A172 (cell line): ENCODE data around the gene BRI3BP. TPM values are rescaled to one million over a fixed set of nuclear protein-coding genes. Genes with fewer than 3 reads are reported as not detected.
"Not testable (repeated sequence)": the region's sequence is repeated elsewhere in the genome, so short reads cannot be mapped to it uniquely, and the experiment has no call there.

Experiments used
- DNase-seq: peaks from one replicate; pipeline ENCODE4 v3.0.0-alpha.2; 2015; ENCODE audit warnings: low spot score
- total RNA-seq: library from RNA; depleted of rRNA; stranded (reverse); fragments of >200 nt; shearing (Covaris generic); gene quantifications from 2 replicates; pipeline ENCODE4 v1.2.3, GENCODE V29; 2014

BRI3BP gene
- total RNA-seq, 1 experiment from 2014 or later = 18.6 TPM

- DNase-seq = no peak
Measured at GRCh38 chr12:124972211-124972610, 21.2 kb upstream of the BRI3BP start.

GRCh38 chr12:124975276-124975675, 18.2 kb upstream of the BRI3BP start:
- no peak for DNase-seq

GRCh38 chr12:124976999-124977398, 16.4 kb upstream of the BRI3BP start:
- no peak for DNase-seq

DNA sequence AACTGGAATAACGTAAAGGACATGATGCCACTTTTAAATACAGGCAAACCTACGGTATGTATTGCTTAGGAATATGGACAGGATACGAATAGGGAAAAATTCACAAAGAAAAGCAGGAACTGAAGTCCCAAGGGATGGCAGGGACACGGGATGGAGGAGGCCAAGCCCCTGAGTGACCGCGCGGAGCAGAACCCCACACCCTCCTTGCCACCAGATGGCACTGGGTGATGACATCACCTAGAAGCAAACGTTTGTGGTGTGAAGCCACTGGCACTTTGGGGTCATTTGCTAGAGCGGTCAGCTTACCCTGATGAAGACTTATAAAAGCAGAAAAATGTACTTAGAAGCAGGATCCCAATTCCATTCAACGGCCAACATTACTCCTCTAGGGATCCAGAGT, 13.9 kb upstream of the BRI3BP start:
- DNase-seq = no peak

GRCh38 chr12:124980098-124980892, 13.2 kb upstream of the BRI3BP start:
- no peak for DNase-seq

- DNase-seq = not testable (repeated sequence)
Measured at GRCh38 chr12:124986876-124987275, 6.6 kb upstream of the BRI3BP start.

DNA sequence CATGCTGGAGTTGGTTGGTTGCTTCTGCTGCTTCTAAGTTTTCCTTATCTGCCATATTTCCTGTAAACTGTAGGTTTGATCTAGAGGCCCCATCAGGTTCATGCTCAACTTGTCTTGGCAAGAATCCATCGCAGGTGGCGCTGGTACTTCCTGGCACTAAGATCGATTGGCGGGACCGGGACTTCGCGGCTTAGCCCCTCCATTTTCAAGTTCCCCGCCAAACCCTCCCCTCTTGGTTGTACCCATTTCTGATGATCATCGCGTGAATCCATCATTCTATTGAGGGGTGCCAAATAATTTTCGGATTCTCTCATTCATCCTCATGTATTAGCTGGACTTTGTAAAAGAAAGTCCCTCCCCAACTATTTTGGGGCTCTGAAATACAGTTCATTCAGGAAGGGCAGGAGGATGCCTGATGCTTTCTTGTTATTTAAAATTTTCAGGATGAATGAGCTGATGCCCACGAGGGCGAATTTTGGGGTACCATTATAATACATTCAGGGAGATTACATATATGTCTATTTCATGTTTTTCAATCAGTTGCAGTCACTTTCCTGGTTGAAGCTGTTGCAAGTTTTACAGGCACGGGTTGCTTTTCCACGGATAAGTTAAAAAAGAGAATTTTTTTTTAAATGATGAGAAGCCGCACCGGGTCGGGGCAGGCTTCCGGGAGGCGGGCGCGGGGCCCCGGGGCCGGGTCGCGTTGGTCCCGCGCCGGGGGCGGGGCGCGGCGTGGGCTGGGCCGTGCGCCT, 395 bp upstream of the BRI3BP start:
- peak; percentile 52 for DNase-seq

DNA sequence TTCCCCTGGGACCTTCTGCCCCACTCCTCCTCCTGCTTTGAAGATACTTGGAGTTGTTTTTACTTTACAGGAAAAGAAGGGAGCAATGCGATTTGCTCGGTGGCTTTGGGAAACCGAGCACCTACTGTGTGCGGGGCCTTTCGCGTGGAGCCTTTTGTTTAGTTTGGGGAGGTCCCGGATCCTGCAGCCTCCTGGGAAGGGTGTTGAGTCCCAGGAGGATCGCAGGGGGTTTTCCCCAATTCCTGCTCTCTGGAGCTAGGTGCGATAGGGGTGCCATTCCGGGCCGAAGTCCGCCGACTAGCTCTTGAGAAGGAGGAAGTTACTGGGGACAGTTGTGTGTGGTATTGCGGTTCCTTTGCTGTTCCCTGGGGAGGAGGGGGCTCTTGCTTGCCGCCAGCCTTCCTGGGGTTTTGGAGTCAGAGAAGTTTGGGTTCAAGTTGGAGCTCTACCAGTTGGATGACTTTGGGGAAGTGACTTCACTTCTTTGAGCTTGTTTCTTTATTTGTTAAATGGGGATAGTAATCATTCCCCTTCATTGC, 1.1 kb downstream of the BRI3BP start:
- DNase-seq = no peak

GRCh38 chr12:124995200-124995961, 1.9 kb downstream of the BRI3BP start:
- DNase-seq = no peak

- no peak for DNase-seq
Measured at GRCh38 chr12:124998705-124999104, 5.3 kb downstream of the BRI3BP start.

DNA sequence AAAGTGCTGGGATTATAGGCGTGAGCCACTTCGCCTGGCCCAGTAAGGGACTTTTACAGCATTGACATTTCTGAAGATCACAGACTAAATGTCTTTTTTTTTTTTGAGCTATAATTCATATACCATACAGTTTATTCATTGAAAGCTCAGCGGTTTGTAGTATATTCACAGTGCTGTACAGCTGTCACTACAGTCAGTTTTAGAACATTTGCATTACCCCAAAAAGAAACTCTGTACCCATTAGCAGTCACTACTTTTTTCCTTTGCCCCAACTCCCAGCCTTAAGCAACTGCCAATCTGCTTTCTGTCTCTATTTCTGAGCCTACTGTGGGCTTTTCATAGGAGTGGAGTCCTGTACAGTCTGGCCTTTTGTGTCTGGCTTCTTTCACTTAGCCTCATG, 8.2 kb downstream of the BRI3BP start:
- no peak for DNase-seq

DNA sequence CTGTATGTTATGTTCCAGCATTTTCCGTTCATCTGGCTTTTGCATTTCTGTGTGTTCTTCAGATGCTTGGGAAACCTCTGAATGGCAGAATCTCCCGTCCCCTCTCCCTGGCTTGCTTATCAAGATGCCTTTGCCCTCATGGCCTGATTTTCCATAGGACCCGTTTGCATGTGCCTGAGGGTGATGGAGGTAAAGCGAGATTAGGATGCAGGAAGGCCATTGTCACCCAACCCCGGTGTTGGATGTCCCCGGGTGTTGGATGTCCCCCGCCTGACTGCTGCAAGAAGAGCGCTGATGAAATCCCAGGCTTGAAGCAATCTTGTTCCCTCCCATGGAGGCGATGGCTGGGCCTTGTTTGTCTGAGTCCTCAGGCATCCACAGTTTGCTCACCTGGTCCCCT, 9.6 kb downstream of the BRI3BP start:
- DNase-seq = no peak

DNA sequence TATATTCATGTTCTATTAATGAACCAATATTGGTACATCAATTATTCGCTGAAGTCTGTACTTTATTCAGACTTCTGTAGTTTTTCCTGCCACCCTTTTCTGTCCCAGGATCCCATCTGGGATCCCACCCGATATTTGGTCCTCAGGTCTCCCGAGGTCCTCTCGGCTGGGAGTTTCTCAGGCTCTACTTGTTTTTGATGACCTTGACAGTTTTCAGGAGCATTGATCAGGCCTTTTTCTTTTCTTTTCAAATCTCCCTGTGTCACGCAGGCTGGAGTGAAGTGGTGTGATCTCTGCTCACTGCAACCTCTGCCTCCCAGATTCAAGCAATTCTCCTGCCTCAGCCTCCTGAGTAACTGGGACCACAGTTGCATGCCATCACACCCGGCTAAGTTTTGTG, 11.2 kb downstream of the BRI3BP start:
- no peak for DNase-seq

GRCh38 chr12:125005652-125006051, 12.2 kb downstream of the BRI3BP start:
- no peak for DNase-seq

- DNase-seq = no peak
Measured at GRCh38 chr12:125006365-125006764, 12.9 kb downstream of the BRI3BP start.

DNA sequence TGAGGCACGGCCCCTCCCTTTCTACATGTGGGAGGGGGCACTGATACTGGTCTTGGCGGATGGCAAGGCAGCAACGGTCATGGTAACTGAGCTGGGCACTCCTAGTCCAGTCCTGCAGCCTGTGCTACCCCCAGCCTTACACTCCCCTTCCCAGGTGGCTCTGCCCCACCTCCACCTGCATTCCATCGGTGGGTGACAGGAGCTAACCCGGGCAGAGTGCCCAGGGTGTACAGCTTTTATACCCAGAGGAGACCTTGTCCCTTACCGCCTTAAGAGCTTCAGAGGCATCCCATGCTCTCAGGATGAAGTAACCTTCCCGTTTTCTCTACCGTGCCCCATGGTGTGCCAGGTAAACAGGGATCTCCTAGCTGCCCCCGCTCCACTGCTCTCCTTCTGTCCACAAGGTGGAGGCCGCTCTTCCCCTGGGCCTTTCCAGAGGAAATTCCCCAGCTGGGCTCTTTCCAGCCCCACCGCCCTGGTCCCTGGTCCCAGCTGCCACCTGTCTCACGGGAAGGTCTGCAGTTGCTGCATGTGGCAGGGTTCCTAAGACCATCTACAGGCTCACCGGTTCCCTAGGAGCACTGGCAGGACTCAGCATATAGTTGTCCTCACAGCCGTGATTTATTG, 20.5 kb downstream of the BRI3BP start:
- no peak for DNase-seq

- DNase-seq = no peak
Measured at GRCh38 chr12:125014526-125014925, 21.1 kb downstream of the BRI3BP start.

- DNase-seq = no peak
Measured at GRCh38 chr12:125015680-125016310, 22.4 kb downstream of the BRI3BP start.

DNA sequence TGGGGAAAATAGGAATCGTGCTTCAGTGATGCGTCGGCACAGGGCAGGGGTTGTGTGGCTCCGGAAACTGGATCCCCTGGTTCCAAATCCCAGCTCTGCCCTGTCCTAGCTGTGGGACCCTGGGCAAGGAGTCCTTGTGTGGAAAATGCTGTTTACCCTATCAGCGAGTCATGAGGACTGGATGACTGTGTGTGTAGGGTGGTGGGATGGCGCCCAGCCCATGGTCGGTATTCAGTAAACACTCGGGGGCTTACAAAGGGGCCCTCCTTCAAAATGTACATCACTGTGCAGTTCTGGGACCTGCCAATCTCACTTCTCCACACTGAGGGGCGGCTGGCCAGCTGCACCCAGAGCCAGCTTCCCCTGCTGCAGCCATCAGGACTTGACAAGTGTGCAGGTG, 24.4 kb downstream of the BRI3BP start:
- no peak for DNase-seq

GRCh38 chr12:125018356-125018755, 24.9 kb downstream of the BRI3BP start:
- no peak for DNase-seq

- DNase-seq = no peak
Measured at GRCh38 chr12:125021096-125021495, 27.7 kb downstream of the BRI3BP start.
